ENCODE results near the gene ZNF580.

Gene ZNF580

GRCh38 chr19:55647732-55648584 is 7.2 kb downstream of the ZNF580 start, which contains the start of gene CCDC106:
TSS of gene CCDC106 (plus strand) at chr19:55648212. CDS start at chr19:55649047, 835 bp downstream.
- peak; percentile 27 for DNase-seq

DNA sequence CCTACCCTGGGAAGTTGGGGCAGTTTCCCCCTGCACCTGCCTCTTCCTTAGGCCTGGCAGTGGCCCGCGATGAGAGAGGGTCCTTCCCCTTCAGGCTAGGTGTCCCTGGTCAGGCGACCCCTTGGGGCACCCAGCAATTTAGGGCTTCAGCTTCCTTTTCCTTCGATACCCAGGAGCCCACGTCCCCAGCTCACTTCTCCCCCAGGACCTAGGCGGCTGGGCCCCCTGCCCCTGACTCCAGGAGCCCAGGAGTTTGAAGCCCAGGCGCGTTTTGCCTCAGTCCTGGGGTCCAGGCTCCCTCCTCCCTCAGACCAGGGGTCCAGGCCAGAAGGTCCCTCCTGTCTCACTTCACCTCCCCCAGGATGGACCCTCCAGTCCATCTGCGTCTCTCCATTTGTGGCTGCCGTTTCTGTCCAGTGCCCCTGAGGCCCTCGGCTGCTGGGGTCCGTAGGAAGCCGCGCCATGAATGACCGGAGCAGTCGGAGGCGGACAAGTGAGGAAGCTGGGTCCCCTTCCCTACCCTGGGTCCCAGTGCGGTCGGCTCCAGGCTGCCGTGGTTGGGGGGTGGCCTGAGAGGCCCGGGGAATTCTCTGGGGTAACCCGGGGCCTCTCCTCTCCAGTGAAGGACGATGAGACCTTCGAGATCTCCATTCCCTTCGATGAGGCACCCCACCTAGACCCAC is 7.9 kb downstream of the ZNF580 start:
- DNase-seq = no peak

DNA sequence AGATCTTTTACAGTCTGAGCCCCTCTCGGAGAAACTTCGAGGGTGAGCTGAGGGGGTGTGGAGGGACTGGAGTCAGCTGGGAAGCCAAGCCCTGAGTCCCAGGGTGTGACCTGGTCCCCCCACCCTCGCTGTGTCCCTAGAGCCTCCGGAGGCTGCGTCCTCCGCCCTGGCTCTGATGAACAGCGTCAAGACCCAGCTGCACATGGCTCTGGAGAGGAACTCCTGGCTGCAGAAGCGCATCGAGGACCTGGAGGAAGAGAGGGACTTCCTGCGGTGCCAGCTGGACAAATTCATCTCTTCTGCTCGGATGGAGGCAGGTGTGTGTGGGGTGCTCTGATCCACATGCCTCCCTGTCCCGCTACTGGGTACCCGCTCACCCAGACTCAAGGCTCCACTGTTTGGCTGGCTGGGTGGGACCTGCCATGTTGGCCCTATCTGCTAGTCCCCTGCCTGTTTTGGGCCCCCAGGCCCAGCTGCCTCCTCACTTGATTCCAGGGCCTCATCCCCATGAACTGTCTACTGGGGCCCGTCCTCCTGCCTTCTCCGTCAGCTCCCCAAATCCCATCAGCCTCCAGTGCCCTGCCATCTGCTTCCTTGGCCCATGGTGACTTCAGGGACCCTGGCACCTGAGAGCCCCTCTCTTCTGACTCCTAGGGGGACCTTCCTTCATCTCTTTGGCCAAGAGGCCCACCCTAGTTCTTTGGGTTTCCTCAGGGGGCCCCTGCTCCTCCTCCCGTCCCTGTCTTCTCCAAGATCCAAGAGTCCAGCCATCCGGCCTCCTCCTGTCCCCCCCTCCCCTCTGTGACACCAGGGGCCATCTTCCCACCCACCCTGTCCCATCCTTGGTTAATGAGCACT is 8.7 kb downstream of the ZNF580 start:
- DNase-seq = no peak

GRCh38 chr19:55650126-55650557 is 9.3 kb downstream of the ZNF580 start:
- DNase-seq = no peak

- no peak for DNase-seq
These were observed 9.9 kb downstream of the ZNF580 start for GRCh38 chr19:55650602-55651230.

DNA sequence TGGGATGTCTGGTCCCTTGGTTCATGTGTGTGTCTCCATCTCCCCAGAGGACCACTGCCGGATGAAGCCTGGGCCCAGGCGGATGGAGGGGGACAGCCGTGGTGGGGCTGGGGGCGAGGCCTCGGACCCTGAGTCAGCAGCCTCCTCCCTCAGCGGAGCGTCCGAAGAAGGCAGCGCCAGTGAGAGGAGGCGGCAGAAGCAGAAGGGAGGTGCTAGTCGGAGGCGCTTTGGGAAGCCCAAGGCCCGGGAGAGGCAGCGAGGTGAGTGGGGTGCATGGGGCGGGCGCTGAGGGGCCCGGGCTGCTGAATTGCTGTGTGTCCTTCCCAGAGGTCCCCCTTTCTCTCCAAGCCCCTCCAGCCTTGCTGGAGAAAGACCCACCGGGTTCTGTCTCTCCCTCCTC is 10.4 kb downstream of the ZNF580 start:
- no peak for DNase-seq

GRCh38 chr19:55652311-55653128 is 11.7 kb downstream of the ZNF580 start:
- no peak for DNase-seq

DNA sequence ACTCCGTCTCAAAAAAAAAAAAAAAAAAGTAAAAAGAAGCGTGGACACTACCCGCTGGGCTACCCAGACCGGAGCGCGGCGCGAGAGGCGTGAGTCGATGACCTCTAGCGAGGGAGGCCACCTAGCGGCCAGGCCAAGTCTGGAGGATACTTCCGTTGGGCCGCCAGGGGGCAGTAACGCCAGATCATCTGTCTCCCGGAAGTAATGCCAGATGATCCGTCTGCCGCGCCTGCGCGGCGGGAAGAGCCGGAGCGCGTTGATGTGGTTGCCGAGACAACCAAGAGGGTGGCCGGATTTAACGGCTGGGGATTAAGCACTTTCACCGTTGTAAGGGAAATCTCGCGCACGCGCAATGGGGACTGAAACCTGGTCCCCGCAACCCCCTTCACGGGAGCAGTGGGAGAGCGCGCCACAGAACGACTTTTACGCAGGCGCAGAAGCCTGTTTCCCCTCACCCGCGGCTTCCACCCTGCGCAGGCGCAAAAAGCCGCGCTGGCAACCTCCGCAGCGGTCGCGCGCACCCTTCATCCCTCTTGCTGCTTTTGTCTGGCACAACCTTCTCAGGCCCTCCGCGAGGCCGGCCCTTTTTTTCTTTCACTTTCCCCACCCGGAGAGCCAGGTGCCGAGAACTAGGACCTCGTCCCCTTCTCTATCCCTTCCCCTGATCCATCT is 13.0 kb downstream of the ZNF580 start:
- DNase-seq = peak; percentile 94

DNA sequence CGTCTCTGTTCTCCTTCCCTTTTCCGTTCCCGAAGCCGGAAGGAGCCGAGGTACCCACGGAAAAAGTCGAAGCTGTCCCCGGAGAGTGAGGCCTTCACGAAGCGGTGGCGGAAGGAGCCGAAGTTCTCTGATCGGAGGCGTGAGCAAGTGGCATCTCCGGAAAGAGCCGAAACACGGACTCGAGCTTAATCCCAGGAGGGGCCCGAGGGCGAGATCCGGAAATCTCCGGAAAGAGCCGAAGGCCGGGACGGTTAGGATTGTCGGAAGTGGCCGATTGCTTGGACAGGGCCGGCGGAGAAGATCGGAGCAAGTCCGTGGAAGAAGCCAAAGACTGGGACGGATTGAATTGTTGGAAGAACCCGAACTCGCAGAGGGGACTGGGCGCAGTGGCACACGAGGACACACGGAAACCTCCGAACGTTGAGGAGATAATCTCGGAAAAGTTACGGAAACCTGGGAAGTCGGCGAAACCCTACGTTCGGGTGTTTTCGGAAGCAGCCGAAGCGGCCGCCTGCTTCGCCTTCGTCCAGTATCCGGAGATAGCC is 13.6 kb downstream of the ZNF580 start:
- DNase-seq = peak; percentile 97

- DNase-seq = no peak
These were observed 14.3 kb downstream of the ZNF580 start, which contains the start of gene U2AF2 for GRCh38 chr19:55654868-55655647. TSS of gene U2AF2 (plus strand) at chr19:55655035. CDS start at chr19:55655105, 70 bp downstream.

- no peak for DNase-seq
These were observed 14.8 kb downstream of the ZNF580 start for GRCh38 chr19:55655648-55656040.

- DNase-seq = no peak
These were observed 15.8 kb downstream of the ZNF580 start for GRCh38 chr19:55656552-55656951.

DNA sequence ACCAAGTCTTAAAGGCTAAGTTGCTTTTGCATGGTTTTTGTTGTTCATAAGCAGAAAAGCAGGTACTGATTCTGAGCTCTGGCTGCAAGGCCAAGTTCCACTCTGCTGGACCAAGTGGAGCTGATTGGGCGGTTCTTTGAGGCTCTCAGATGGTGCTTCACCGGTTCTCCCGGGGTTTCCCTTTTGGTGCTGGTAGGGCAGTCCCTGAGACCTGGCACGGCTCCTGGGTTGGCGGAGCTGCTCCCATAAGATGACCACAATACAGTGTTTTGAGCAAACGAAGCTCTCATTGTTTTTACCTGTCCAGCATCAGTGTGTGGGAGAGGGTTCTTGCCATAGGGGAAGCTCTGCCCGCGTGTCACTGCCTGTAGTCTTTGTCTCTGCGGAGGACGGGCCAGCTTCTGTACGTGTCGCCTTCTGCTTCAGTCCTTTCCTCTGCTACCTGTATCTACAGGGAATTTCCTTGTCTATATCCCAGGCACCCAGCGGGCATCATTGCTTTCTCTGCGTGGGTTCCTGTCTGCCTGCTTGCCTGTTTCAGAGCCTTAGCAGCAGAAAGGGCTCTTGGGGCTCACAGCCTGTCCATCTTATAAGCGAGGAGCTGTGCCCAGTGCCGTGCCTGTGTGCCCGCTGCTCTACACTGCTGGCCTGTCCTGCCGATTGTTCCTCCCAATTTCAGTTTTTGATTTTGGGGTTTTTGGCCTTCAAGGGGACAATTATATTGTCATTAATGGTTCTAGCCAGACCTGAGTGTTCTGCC is 16.4 kb downstream of the ZNF580 start:
- DNase-seq = no peak

GRCh38 chr19:55658846-55659459 is 18.2 kb downstream of the ZNF580 start:
- DNase-seq = no peak

- no peak for DNase-seq
These were observed 19.0 kb downstream of the ZNF580 start for GRCh38 chr19:55659822-55660221.

- no peak for DNase-seq
These were observed 19.6 kb downstream of the ZNF580 start for GRCh38 chr19:55660404-55660803.

DNA sequence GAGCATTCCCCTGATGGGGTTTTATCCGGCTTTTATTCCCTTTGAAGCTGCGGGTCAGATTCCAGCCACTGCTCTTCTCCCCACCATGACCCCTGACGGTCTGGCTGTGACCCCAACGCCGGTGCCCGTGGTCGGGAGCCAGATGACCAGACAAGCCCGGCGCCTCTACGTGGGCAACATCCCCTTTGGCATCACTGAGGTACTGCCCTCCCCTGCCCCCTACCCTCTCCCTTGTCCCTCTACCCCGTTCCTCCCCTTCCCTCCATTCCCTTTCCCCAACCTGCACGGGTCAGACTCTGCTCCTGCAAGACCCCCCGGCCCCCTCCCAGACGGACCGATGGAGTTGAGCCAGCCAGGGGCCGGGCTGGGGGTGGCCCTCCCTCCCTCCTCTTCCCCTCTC is 20.2 kb downstream of the ZNF580 start:
- DNase-seq = no peak

DNA sequence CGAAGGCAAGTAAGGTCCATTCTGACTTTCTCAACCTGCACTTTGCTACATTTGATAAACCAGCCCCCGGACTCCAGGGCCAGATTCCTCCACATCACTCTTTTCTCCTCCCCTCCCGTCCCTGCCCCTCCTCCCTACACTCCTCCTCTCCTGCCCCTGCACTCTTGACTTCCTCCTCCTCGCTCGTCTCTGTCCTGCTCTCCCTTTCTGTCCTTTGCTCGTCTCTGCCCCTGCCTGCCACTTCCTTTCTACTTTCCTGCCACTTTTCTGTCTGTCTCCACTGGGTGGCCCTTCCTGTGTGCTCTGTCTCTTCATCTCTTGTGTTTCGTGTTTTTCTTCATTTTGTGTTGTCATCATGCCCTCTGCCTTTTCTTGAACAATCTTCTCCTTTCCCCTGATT is 21.0 kb downstream of the ZNF580 start:
- DNase-seq = no peak

Measured in NCI-H2081 treated with DMSO at 0.1 percent for 48 hours (cell line).